HG03469 (cell line): ENCODE data around the gene CSK.
"Not testable (repeated sequence)": the region's sequence is repeated elsewhere in the genome, so short reads cannot be mapped to it uniquely, and the experiment has no call there.

Experiments used
- ATAC-seq: cut with Tn5 transposase; IDR thresholded peaks from one replicate; pipeline ENCODE4 v1.9.1; 2021; ENCODE audit warnings: mild to moderate bottlenecking, moderate library complexity, moderate number of reproducible peaks; ENCODE audit not compliant: unreplicated experiment

CSK gene

GRCh38 chr15:74770211-74770903, 11.5 kb upstream of the CSK start:
- no peak for ATAC-seq

DNA sequence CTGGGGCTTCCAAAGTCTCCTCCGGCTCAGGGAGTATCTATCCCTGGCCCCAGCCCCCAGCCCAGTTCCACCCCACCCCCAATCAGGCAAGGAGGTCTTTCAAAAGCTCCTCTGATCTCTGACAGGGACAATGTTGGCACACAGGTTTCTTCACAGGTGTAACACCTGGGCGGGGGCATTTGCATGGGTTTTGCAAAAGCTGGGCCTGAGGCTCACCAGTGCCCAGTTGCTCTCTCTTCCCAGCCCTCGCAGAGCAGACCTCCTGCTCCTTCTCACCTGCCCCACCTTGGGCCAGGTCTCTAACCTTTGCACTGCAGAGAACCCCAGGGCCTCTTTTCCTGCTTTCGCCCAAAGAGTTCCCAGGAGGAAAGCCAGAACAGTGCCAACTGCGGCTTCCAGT, 8.6 kb upstream of the CSK start:
- no peak for ATAC-seq

GRCh38 chr15:74773731-74774252, 8.1 kb upstream of the CSK start:
- no peak for ATAC-seq

- no peak for ATAC-seq
Measured at GRCh38 chr15:74775132-74775562, 6.7 kb upstream of the CSK start.

GRCh38 chr15:74775894-74776293, 6.0 kb upstream of the CSK start:
- no peak for ATAC-seq

GRCh38 chr15:74776821-74777768, 4.8 kb upstream of the CSK start:
- no peak for ATAC-seq

DNA sequence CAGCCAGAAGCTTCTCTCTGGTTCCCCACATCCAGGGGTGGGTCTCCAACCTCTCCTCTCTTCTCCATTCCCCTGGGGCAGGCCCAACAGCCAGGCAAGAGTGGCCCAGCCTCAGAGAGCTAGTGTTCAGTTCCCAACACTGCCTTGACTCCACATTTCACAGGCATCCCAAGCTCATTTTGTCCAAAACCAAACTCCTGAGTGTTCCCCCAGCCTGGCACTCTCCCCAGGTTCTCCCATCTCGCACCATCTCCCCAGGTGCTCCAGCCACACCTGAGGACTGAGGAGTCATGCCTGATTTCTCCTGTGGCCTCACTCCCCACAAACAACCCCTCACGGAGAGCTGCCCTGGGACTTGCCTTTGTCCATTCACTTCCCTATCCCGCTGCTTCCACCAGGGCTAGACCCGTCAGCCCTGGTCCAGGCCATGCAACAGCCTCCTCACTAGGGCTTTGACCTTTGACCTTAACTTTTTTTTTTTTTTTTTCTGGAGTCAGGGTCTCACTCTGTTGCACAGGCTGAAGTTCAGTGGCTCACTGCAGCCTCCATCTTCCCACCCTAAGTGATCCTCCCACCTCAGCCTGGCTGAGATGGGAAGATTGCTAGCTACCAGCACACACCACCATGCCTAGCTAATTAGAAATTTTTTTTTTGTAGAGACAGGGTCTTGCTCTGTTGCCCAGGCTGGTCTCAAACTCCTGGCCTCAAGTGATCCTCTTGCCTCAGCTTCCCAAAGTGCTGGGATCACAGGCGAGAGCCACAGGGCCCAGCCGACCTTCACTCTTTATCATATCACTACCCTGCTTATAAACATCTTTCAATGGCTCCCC, 3.9 kb upstream of the CSK start:
- no peak for ATAC-seq

DNA sequence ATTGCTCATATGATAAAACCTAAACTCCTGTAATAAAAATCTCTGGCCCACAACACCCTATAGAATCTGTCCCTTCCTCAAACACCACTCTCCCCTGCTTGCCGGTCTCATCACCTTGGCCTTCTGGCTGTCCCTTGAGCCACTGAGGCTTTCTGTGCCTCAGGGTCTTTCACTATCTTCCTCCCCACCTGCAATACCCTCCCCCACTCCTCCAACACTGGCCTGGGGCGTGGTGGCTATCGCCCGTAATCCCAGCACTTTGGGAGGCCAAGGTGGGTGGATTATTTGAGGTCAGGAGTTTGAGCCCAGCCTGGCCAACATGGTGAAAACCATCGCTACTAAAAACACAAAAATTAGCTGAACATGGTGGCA, 3.3 kb upstream of the CSK start:
- no peak for ATAC-seq

DNA sequence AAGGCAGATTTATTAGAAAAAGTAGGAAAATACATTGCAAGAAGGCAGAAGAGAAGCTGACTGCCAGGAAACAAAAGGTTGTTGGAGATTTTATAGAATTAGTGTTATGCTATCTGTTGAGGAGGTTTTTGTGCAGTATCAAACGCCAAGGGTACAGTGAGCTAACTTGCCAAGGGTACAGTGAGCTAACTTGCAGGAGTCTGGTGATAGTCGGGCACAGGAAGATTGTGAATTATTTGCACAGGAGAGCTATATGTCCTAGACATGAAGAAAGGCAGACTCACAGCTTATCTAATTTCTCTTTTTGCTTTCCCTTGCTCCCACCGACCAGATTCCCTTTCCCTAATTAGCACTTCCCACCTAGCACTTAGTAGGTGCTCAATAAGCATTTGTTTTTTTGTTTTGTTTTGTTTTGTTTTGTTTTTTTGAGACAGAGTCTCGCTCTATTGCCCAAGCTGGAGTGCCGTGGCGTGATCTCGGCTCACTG, 2.7 kb upstream of the CSK start:
- no peak for ATAC-seq

GRCh38 chr15:74780523-74781430, 1.1 kb upstream of the CSK start:
- no peak for ATAC-seq

- ATAC-seq: no peak
Measured at GRCh38 chr15:74782259-74783071, 585 bp downstream of the CSK start.

GRCh38 chr15:74783072-74783807, 1.4 kb downstream of the CSK start:
- ATAC-seq: no peak

- ATAC-seq: no peak
Measured at GRCh38 chr15:74783808-74784175, 1.9 kb downstream of the CSK start.

- no peak for ATAC-seq
Measured at GRCh38 chr15:74784426-74785193, 2.7 kb downstream of the CSK start.

GRCh38 chr15:74785194-74786032, 3.5 kb downstream of the CSK start:
- no peak for ATAC-seq

DNA sequence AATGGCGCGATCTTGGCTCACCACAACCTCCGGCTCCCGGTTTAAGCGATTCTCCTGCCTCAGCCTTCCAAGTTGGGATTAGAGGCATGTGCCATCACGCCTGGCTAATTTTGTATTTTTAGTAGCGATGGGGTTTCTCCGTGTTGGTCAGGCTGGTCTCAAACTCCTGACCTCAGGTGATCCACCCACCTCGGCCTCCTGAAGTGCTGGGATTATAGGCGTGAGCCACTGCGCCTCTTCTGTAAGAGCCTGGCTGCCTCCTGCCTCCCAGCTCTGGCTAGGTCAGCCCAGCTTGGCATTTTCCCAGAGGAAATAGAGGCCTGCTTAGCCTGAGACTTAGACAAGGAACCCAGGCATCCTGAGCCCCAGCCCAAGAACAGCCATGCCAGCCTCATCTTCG, 4.2 kb downstream of the CSK start:
- ATAC-seq: not testable (repeated sequence)
